GM19025 (cell line): Measurements from ENCODE around the gene UTP3.
"Not testable (repeated sequence)": the region's sequence is repeated elsewhere in the genome, so short reads cannot be mapped to it uniquely, and the experiment has no call there.

Experiments
- ATAC-seq: cut with Tn5 transposase; IDR thresholded peaks from one replicate; pipeline ENCODE4 v1.9.1; 2021; ENCODE audit warnings: mild to moderate bottlenecking, low read depth, moderate library complexity; ENCODE audit not compliant: unreplicated experiment

UTP3 gene

GRCh38 chr4:70714079-70714887 is 26.0 kb downstream of the UTP3 start:
- ATAC-seq: peak; percentile 43

- peak; percentile 14 for ATAC-seq
Observed at GRCh38 chr4:70715097-70715496, 26.8 kb downstream of the UTP3 start.

- ATAC-seq: no peak
Observed at GRCh38 chr4:70718811-70719604, 30.7 kb downstream of the UTP3 start.

GRCh38 chr4:70721747-70722146 is 33.4 kb downstream of the UTP3 start, which contains the start of gene RUFY3:
TSS of gene RUFY3 (plus strand) at chr4:70721964. CDS start at chr4:70722574, 610 bp downstream.
- ATAC-seq: no peak

GRCh38 chr4:70722199-70722791 is 34.0 kb downstream of the UTP3 start:
- no peak for ATAC-seq

GRCh38 chr4:70724463-70724862 is 36.1 kb downstream of the UTP3 start:
- no peak for ATAC-seq

- no peak for ATAC-seq
Observed at GRCh38 chr4:70725633-70726032, 37.3 kb downstream of the UTP3 start.

- not testable (repeated sequence) for ATAC-seq
Observed at GRCh38 chr4:70726515-70726914, 38.2 kb downstream of the UTP3 start.

GRCh38 chr4:70728091-70728490 is 39.8 kb downstream of the UTP3 start:
- ATAC-seq: no peak

- not testable (repeated sequence) for ATAC-seq
Observed at GRCh38 chr4:70732878-70733277, 44.5 kb downstream of the UTP3 start.

- peak; percentile 86 for ATAC-seq
Observed at GRCh38 chr4:70734168-70734954, 46.0 kb downstream of the UTP3 start.

GRCh38 chr4:70734971-70735370 is 46.6 kb downstream of the UTP3 start:
- no peak for ATAC-seq

GRCh38 chr4:70735915-70736314 is 47.6 kb downstream of the UTP3 start:
- not testable (repeated sequence) for ATAC-seq

GRCh38 chr4:70737006-70737405 is 48.7 kb downstream of the UTP3 start:
- ATAC-seq: no peak

- no peak for ATAC-seq
Observed at GRCh38 chr4:70737409-70737808, 49.1 kb downstream of the UTP3 start.

- ATAC-seq: no peak
Observed at GRCh38 chr4:70739496-70740337, 51.4 kb downstream of the UTP3 start.
